ENCODE results near the gene SCN8A.

Gene SCN8A

GRCh38 chr12:51622564-51622963 is 31.5 kb downstream of the SCN8A start:
- in situ Hi-C loops (cut with MboI; ENCODE audit: low pct_unique_long_range_greater_than_20kb, low sequenced_read_pairs, unreplicated experiment), result no loop called here
- TF ChIP-seq CTCF (IDR thresholded peaks at IDR 0.05; ENCODE audit: extremely low read depth, insufficient read depth, missing control alignments), result no peak
- no peak for DNase-seq (ENCODE audit: low spot score)

GRCh38 chr12:51625370-51625769 is 34.3 kb downstream of the SCN8A start:
- TF ChIP-seq CTCF (IDR thresholded peaks at IDR 0.05; ENCODE audit: extremely low read depth, insufficient read depth, missing control alignments), result no peak
- no peak for DNase-seq (ENCODE audit: low spot score)
- in situ Hi-C loops (cut with MboI; ENCODE audit: low pct_unique_long_range_greater_than_20kb, low sequenced_read_pairs, unreplicated experiment), result no loop called here

- in situ Hi-C loops (cut with MboI; ENCODE audit: low pct_unique_long_range_greater_than_20kb, low sequenced_read_pairs, unreplicated experiment), result no loop called here
- no peak for TF ChIP-seq CTCF (IDR thresholded peaks at IDR 0.05; ENCODE audit: extremely low read depth, insufficient read depth, missing control alignments)
- no peak for DNase-seq (ENCODE audit: low spot score)
Measured at GRCh38 chr12:51626115-51626514, 35.1 kb downstream of the SCN8A start.

GRCh38 chr12:51626629-51627028 is 35.6 kb downstream of the SCN8A start:
- in situ Hi-C loops (cut with MboI; ENCODE audit: low pct_unique_long_range_greater_than_20kb, low sequenced_read_pairs, unreplicated experiment), result no loop called here
- DNase-seq (ENCODE audit: low spot score), result no peak
- no peak for TF ChIP-seq CTCF (IDR thresholded peaks at IDR 0.05; ENCODE audit: extremely low read depth, insufficient read depth, missing control alignments)

GRCh38 chr12:51630256-51630880 is 39.3 kb downstream of the SCN8A start:
- DNase-seq (ENCODE audit: low spot score), result no peak
- no peak for TF ChIP-seq CTCF (IDR thresholded peaks at IDR 0.05; ENCODE audit: extremely low read depth, insufficient read depth, missing control alignments)
- in situ Hi-C loops (cut with MboI; ENCODE audit: low pct_unique_long_range_greater_than_20kb, low sequenced_read_pairs, unreplicated experiment), result no loop called here

GRCh38 chr12:51630986-51631385 is 40.0 kb downstream of the SCN8A start:
- no peak for TF ChIP-seq CTCF (IDR thresholded peaks at IDR 0.05; ENCODE audit: extremely low read depth, insufficient read depth, missing control alignments)
- in situ Hi-C loops (cut with MboI; ENCODE audit: low pct_unique_long_range_greater_than_20kb, low sequenced_read_pairs, unreplicated experiment), result no loop called here
- no peak for DNase-seq (ENCODE audit: low spot score)
